HepG2 (cell line): ENCODE data around the gene CCDC9B. TPM values are rescaled to one million over a fixed set of nuclear protein-coding genes. Genes with fewer than 3 reads are reported as not detected.

Experiments used
- ATAC-seq: fragments of 200-7000 bp; cut with Tn5 transposase; 3 replicates; pipeline ENCODE4 v1.9.1; 2020; ENCODE audit warnings: mild to moderate bottlenecking, moderate library complexity
- BruUV-seq: library from RNA; stranded (reverse); fragments of 400-500 nt; replicated peaks from 2 replicates; lab custom pipeline; 2021; lab: Mats Ljungman, UMichigan
- CTCF ChIA-PET: fragments of 300-600 bp; formaldehyde crosslinking; extraction: SDS; loops from one replicate; lab custom pipeline; 2021; ENCODE audit warnings: low total read pairs, inconsistent platforms, low intra/inter-chr PET ratio; lab: Yijun Ruan, JAX
- POLR2A ChIA-PET: fragments of 350-600 bp; sonication (Branson Sonifier 250); formaldehyde crosslinking; loops from one replicate; lab custom pipeline; 2020; ENCODE audit warnings: antibody characterized with exemption, inconsistent platforms; lab: Yijun Ruan, JAX
- DNase-seq: peaks from one replicate; pipeline ENCODE4 v3.0.0-alpha.2; 2015; ENCODE audit warnings: low spot score
- FAIRE-seq: peaks from 3 replicates; lab custom pipeline; 2011; peaks lifted over from hg19 to GRCh38; lab: Jason Lieb, UNC
- H2AFZ ChIP-seq: one replicate; pipeline ENCODE4 v1.6.1; 2011; ENCODE audit warnings: low read length, inconsistent platforms
- H3K27ac ChIP-seq: fragments of 300-600 bp; 3 replicates; pipeline ENCODE4 v1.8.0; 2011; ENCODE audit warnings: mixed run types, mild to moderate bottlenecking, mixed read lengths, low read length, inconsistent platforms; ENCODE audit not compliant: insufficient read depth; ENCODE audit errors: extremely low read length
- H3K27me3 ChIP-seq, 2 experiments: fragments of 200-600 bp in 1 of 2; 2 replicates in 1 of 2; 3 replicates in 1 of 2; pipeline versions ENCODE4 v1.6.0 to v1.8.0; 2011; ENCODE audit warnings: low read length in 2 of 2, mild to moderate bottlenecking in 2 of 2, moderate library complexity in 2 of 2, inconsistent platforms in 1 of 2; ENCODE audit not compliant: insufficient read depth in 2 of 2, control insufficient read depth in 1 of 2
- H3K36me3 ChIP-seq, 2 experiments: fragments of 200-600 bp in 1 of 2; replicated peaks in 1 of 2; 2 replicates in 1 of 2; 3 replicates in 1 of 2; pipeline versions ENCODE4 v1.5.1 to v1.8.0; 2011; ENCODE audit warnings: low read length in 2 of 2, inconsistent platforms in 1 of 2; ENCODE audit not compliant: insufficient read depth in 2 of 2, control insufficient read depth in 1 of 2
- H3K4me1 ChIP-seq: 2 replicates; pipeline ENCODE4 v1.5.1; 2012; ENCODE audit warnings: low read length, inconsistent platforms; ENCODE audit not compliant: insufficient read depth
- H3K4me2 ChIP-seq: 2 replicates; pipeline ENCODE4 v1.6.0; 2011; ENCODE audit warnings: low read depth, low read length, inconsistent platforms
- H3K4me3 ChIP-seq, 3 experiments: fragments of 200-600 bp in 1 of 3; sonication (generic), shearing (Covaris generic) in 1 of 3; replicated peaks in 1 of 3; 2 replicates each; pipeline ENCODE4 v1.5.1; 2011 to 2016; ENCODE audit warnings: low read length in 3 of 3, inconsistent platforms in 2 of 3, low read depth in 2 of 3, mild to moderate bottlenecking in 2 of 3, control low read depth in 1 of 3, mixed read lengths in 1 of 3; ENCODE audit not compliant: insufficient read depth in 1 of 3
- H3K79me2 ChIP-seq: one replicate; pipeline ENCODE4 v1.6.1; 2011; ENCODE audit warnings: low read length, inconsistent platforms; ENCODE audit not compliant: insufficient read depth
- H3K9ac ChIP-seq: 2 replicates; pipeline ENCODE4 v1.6.0; 2011; ENCODE audit warnings: mild to moderate bottlenecking, low read depth, low read length, inconsistent platforms; ENCODE audit not compliant: insufficient read depth
- H3K9me3 ChIP-seq: 2 replicates; pipeline ENCODE4 v1.5.1; 2012; ENCODE audit warnings: mild to moderate bottlenecking, low read length
- H4K20me1 ChIP-seq: 2 replicates; pipeline ENCODE4 v1.6.0; 2011; ENCODE audit warnings: inconsistent platforms, mild to moderate bottlenecking, low read length, moderate library complexity; ENCODE audit not compliant: insufficient read depth
- CBX5 ChIP-seq: sonication (generic); formaldehyde crosslinking; IDR thresholded peaks from 2 replicates; pipeline ENCODE4 v1.4.0; 2020; ENCODE audit warnings: missing genetic modification reagents, borderline replicate concordance
- PRMT3 ChIP-seq: sonication (generic); formaldehyde crosslinking; IDR thresholded peaks from 2 replicates; pipeline ENCODE4 v1.8.1; 2022; ENCODE audit warnings: low read depth, mild to moderate bottlenecking, moderate library complexity, missing genetic modification reagents, borderline replicate concordance
- SALL2 ChIP-seq: sonication (generic); formaldehyde crosslinking; IDR thresholded peaks from 2 replicates; pipeline ENCODE4 v1.8.1; 2023; ENCODE audit warnings: mild to moderate bottlenecking, missing genetic modification reagents, inconsistent platforms
- SRSF1 ChIP-seq: fragments of 200-400 bp; formaldehyde crosslinking; optimal IDR thresholded peaks from 2 replicates; pipeline ENCODE3; 2017; ENCODE audit warnings: mild to moderate bottlenecking, low read depth, low read length, moderate library complexity
- TGIF2 ChIP-seq: IDR thresholded peaks from 2 replicates; pipeline ENCODE4 v1.6.1; 2016; ENCODE audit warnings: control low read depth, missing compliant biosample characterization
- TSC22D2 ChIP-seq: sonication (generic); formaldehyde crosslinking; IDR thresholded peaks from 2 replicates; pipeline ENCODE4 v1.5.1; 2020; ENCODE audit warnings: missing genetic modification reagents, mild to moderate bottlenecking, borderline replicate concordance
- ZBTB20 ChIP-seq: sonication (generic); formaldehyde crosslinking; IDR thresholded peaks from 2 replicates; pipeline ENCODE4 v1.8.1; 2023; ENCODE audit warnings: missing genetic modification reagents, low read depth, mild to moderate bottlenecking, borderline replicate concordance
- ZNF407 ChIP-seq: sonication (generic); formaldehyde crosslinking; IDR thresholded peaks from one replicate; pipeline ENCODE4 v1.5.1; 2020; ENCODE audit warnings: mild to moderate bottlenecking, missing genetic modification reagents; ENCODE audit errors: not compliant biosample characterization
- ZSCAN21 ChIP-seq: sonication (generic); formaldehyde crosslinking; IDR thresholded peaks from 2 replicates; pipeline ENCODE4 v1.8.0; 2022; ENCODE audit warnings: mild to moderate bottlenecking, missing genetic modification reagents, moderate library complexity, borderline replicate concordance
- WGBS: methylation state at CpG from one replicate; pipeline ENCODE4 v1.1.6; 2017; ENCODE audit warnings: low lambda C conversion rate; 5-methylcytosine and 5-hydroxymethylcytosine counted together
- in situ Hi-C: cut with HindIII; loops from 2 replicates; pipeline ENCODE4 v1.10.0; 2017; ENCODE audit warnings: low pct_unique_long_range_greater_than_20kb; ENCODE audit not compliant: extremely low pct_ligation_motif_present
- intact Hi-C: fragments of 100-400 bp; cut with micrococcal nuclease; formaldehyde crosslinking; loops from one replicate; pipeline ENCODE4 v1.10.0; 2022; ENCODE audit not compliant: unreplicated experiment
- polyA plus RNA-seq, 8 experiments: library from polyadenylated mRNA; depleted of rRNA in 3 of 8; stranded (reverse) in 7 of 8; unstranded in 1 of 8; fragments of >200 nt; fragmentation: Illumina TruSeq in 4 of 8; extraction: Trizol in 4 of 8; gene quantifications; 2 replicates each; pipeline versions ENCODE4 v1.2.1 to v1.2.3, GENCODE V29; 2011 to 2016; ENCODE audit warnings: low read depth in 4 of 8, missing spikeins in 1 of 8, mixed read lengths in 1 of 8; ENCODE audit not compliant: insufficient read depth in 1 of 8
- total RNA-seq, 5 experiments: library from RNA; depleted of rRNA; stranded (reverse); fragments of >200 nt; fragmentation: Illumina TruSeq; extraction: Trizol; gene quantifications; 2 replicates each; pipeline ENCODE4 v1.2.3, GENCODE V29; 2016; ENCODE audit warnings: low read depth in 1 of 5
- TF ChIP-seq, protein P1 (sequence below): sonication (generic); formaldehyde crosslinking; IDR thresholded peaks from 2 replicates; pipeline ENCODE4 v1.5.0; 2020; ENCODE audit warnings: missing genetic modification reagents

Gene CCDC9B
- total and polyA plus RNA-seq, 2 of the 13 experiments (the other 11 are each of a cell fraction or from before 2014, with no cell fraction given), result 0.98 to 1.6 TPM

- H3K27ac ChIP-seq, result no peak overlapping the region
- no peak overlapping the region for H2AFZ ChIP-seq
- TF ChIP-seq CBX5 (CRISPR knock-in tag), result no peak
- TF ChIP-seq ZNF407 (CRISPR knock-in tag), result no peak
- TF ChIP-seq, protein P1, sequence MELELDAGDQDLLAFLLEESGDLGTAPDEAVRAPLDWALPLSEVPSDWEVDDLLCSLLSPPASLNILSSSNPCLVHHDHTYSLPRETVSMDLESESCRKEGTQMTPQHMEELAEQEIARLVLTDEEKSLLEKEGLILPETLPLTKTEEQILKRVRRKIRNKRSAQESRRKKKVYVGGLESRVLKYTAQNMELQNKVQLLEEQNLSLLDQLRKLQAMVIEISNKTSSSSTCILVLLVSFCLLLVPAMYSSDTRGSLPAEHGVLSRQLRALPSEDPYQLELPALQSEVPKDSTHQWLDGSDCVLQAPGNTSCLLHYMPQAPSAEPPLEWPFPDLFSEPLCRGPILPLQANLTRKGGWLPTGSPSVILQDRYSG (CRISPR knock-in tag), result no peak
- TF ChIP-seq ZSCAN21 (CRISPR knock-in tag), result no peak
- no peak for TF ChIP-seq SALL2
- TF ChIP-seq SRSF1, result no peak
- TF ChIP-seq PRMT3 (CRISPR knock-in tag), result no peak
- no peak for TF ChIP-seq TSC22D2 (CRISPR knock-in tag)
- TF ChIP-seq ZBTB20 (CRISPR knock-in tag), result no peak
- TF ChIP-seq TGIF2 (CRISPR knock-in tag), result no peak
- CTCF ChIA-PET, result no interaction called here
- ATAC-seq (no peak), DNase-seq (no peak), FAIRE-seq (no peak)
- H3K79me2 ChIP-seq, result no peaks in the 10 kb centered on the region
- in situ Hi-C loops (no loop called here), intact Hi-C loops (no loop called here)
- 81% methylated on average over 3 of the region's 3 CpGs for WGBS
- H3K9me3 ChIP-seq, result no peaks in the 10 kb centered on the region
- no peaks in the 10 kb centered on the region for H3K27me3 ChIP-seq
- H3K36me3 ChIP-seq, result no peaks in the 10 kb centered on the region
- H3K4me3 ChIP-seq, result no peak overlapping the region
- no TSS peak for BruUV-seq
- no peak overlapping the region for H3K4me2 ChIP-seq
- H3K4me1 ChIP-seq, result peaks cover 24% of the 10 kb centered on the region
- no peak overlapping the region for H3K9ac ChIP-seq
- POLR2A ChIA-PET, result interaction anchor here (1.4 kb wide), 1 partner anchor 10 kb away, joined by 3 read pairs; no protein-coding TSS in a partner anchor
- H4K20me1 ChIP-seq, result no peaks in the 10 kb centered on the region
Measured at GRCh38 chr15:40328176-40328575, 12.6 kb downstream of the CCDC9B start.
